Activated T-helper 2 cell treated with anti-CD3 and anti-CD28 coated beads, Interferon-gamma antibody, Interleukin-2, Interleukin-4, amounts not matched to agents 10 μg/mL and 5 μg/mL and 100 μg/mL, durations not matched to agents 14 hours and 24 hours and 36 hours (primary cell): ENCODE results near the gene ANXA2R. TPM values are rescaled to one million over a fixed set of nuclear protein-coding genes. Genes with fewer than 3 reads are reported as not detected.
"Not testable (repeated sequence)": the region's sequence is repeated elsewhere in the genome, so short reads cannot be mapped to it uniquely, and the experiment has no call there.

ENCODE experiments used
- DNase-seq: peaks from one replicate; pipeline ENCODE4 v3.0.0; 2021; ENCODE audit warnings: low spot score
- H3K27ac Mint-ChIP-seq: one replicate; pipeline ENCODE4 v1.8.0; 2021; ENCODE audit warnings: mixed read lengths
- H3K27me3 Mint-ChIP-seq: one replicate; pipeline ENCODE4 v1.8.0; 2021; ENCODE audit warnings: low read depth, mixed read lengths
- H3K36me3 Mint-ChIP-seq: one replicate; pipeline ENCODE4 v1.8.0; 2021; ENCODE audit warnings: low read depth, mixed read lengths
- H3K4me1 Mint-ChIP-seq: one replicate; pipeline ENCODE4 v1.8.0; 2021; ENCODE audit warnings: low read depth, mixed read lengths
- H3K4me3 Mint-ChIP-seq: one replicate; pipeline ENCODE4 v1.8.0; 2021; ENCODE audit warnings: low read depth, mild to moderate bottlenecking, moderate library complexity, mixed read lengths
- H3K9me3 Mint-ChIP-seq: one replicate; pipeline ENCODE4 v1.8.0; 2021; ENCODE audit warnings: mixed read lengths
- intact Hi-C: fragments of 100-400 bp; cut with micrococcal nuclease; formaldehyde crosslinking; loops from one replicate; pipeline ENCODE4 v1.15.1; 2023
- total RNA-seq: library from RNA; stranded (reverse); gene quantifications from 2 replicates; pipeline ENCODE4 v1.2.3, GENCODE V29; 2022

The ANXA2R gene
- total RNA-seq, 1 donor from 2014 or later, result 2.5 TPM

DNA sequence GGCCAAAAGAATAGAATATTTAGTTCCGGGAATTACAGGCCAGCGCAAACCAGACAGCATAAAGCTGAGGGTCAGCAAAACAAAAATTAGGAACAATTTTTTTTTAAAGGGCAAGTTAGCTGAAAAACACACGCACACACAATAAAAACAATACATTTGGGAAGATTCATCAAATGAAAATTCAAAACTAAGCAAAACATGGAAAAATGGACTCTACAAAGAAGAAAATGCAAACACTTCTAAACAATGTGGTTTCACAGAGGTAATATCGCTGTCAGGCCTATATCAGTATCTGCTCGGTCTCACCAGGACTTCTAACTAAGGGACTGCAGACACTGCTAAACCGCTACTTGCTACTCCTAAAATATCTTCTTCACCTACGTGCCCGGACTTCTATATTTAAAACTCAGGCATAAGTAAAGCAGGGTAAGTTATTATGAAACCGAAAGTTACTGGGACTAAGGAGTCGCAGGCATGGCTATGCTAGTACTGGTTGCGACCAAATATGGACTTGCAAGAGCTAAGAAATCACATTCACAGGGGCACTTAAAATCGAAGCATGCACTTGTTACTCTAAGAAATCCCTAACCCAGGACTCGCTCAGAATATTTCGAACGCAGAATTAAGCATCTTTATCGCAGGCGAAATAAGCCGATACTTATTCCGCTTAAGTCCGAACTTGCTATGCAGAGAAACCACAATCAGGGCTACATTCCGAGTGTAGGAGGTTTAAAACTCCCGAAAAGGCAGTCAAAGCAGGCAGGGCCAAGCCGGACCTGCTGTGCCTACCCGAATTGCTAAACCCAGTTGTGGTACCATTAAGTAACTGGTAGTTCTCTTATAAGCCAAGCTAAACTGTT, 2.3 kb downstream of the ANXA2R start:
- Mint-ChIP-seq H3K27ac (peak overlapping the region; percentile 82), H3K27me3 (no peaks in the 10 kb centered on the region), H3K36me3 (no peaks in the 10 kb centered on the region), H3K9me3 (no peaks in the 10 kb centered on the region), H3K4me3 (peak overlapping the region; percentile 80), H3K4me1 (peaks cover 42% of the 10 kb centered on the region)
- peak; percentile 45 for DNase-seq
- intact Hi-C loops, result loop anchor here (1.0 kb wide), 1 partner anchor 9 kb away; no protein-coding TSS in a partner anchor

DNA sequence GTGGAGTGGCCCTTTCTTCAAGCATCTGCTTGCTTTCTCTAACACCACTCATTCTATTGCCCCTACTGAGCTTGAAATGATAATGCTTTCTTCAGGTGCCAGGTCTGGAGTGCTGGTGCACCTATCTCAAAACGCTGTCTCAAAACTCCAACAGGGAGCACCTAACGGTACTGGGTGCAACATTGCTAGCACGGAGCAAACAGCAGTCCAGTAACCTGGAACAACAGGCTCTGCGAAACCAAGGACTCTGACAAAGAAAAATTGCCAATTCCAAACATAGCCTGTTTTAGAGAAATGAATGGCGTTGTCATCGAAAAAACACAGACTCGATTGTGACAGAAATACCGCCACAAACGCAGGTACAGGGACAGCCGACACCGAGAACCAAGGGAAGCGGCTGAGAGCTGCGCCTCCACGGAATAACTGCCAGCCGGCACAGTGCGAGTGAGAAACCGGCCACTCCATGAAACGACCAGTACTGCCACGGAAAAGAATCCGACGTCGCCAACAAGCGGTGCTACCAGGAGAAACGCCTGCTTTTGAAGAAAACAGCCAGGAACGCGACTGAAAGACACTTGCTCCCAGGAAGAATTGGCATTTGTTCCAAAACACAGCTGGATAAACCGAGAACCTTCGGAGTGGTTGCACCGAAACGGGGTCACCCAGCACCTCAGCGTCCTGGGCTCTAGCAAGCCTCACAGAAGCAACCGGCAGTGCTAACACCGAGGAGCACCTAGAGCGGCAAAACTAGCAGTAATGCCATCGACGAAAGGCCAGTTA, 3.1 kb downstream of the ANXA2R start:
- intact Hi-C loops, result loop anchor here (1.0 kb wide), 1 partner anchor 8 kb away; no protein-coding TSS in a partner anchor
- H3K9me3 Mint-ChIP-seq, result no peaks in the 10 kb centered on the region
- H3K36me3 Mint-ChIP-seq, result no peaks in the 10 kb centered on the region
- peaks cover 37% of the 10 kb centered on the region for H3K4me1 Mint-ChIP-seq
- no peaks in the 10 kb centered on the region for H3K27me3 Mint-ChIP-seq
- H3K4me3 Mint-ChIP-seq, result peak overlapping the region; percentile 80
- DNase-seq, result no peak
- H3K27ac Mint-ChIP-seq, result peak overlapping the region; percentile 82

DNA sequence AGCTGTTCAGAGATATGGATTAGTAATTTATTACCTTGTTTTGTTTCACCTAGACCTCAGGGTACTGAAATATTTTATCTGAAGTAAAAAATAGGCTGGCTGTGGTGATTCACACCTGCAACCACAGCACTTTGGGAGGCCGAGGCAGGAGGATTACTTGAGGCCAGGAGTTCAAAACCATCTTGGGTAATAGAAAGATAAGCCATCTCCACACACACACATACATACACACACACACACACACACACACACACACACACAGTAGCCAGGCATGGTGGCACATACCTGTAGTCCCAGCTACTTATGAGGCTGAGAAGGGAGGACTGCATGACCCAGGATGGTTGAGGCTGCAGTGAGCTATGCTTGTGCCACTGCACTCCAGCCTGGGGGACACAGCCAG, 3.7 kb downstream of the ANXA2R start:
- Mint-ChIP-seq H3K36me3 (no peaks in the 10 kb centered on the region), H3K4me1 (peaks cover 37% of the 10 kb centered on the region), H3K4me3 (peak overlapping the region; percentile 80), H3K27me3 (no peaks in the 10 kb centered on the region), H3K27ac (peak overlapping the region; percentile 82), H3K9me3 (no peaks in the 10 kb centered on the region)
- intact Hi-C loops, result no loop called here
- no peak for DNase-seq

DNA sequence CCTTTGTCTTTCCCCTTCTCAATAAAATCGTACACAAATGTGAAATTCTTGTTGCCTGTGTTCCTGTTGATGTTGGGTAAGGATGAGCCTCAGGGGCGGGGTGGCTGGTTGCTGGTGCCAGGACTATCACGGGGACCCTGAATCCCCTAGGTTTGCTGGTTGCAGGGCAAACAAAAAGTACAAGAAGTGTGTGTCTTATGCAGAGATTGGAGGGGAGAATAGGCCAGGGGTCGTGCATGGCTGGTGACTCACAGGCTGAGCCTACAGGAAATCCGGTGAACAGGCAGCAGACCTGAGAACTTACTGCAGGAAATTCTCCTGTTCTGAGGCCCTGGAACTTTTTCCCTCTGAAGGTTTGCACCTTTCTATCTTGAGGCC, 5.5 kb downstream of the ANXA2R start:
- Mint-ChIP-seq H3K4me1 (peaks cover 41% of the 10 kb centered on the region), H3K36me3 (no peaks in the 10 kb centered on the region), H3K27ac (no peak overlapping the region), H3K4me3 (no peak overlapping the region), H3K27me3 (no peaks in the 10 kb centered on the region), H3K9me3 (no peaks in the 10 kb centered on the region)
- intact Hi-C loops, result no loop called here
- DNase-seq, result no peak

DNA sequence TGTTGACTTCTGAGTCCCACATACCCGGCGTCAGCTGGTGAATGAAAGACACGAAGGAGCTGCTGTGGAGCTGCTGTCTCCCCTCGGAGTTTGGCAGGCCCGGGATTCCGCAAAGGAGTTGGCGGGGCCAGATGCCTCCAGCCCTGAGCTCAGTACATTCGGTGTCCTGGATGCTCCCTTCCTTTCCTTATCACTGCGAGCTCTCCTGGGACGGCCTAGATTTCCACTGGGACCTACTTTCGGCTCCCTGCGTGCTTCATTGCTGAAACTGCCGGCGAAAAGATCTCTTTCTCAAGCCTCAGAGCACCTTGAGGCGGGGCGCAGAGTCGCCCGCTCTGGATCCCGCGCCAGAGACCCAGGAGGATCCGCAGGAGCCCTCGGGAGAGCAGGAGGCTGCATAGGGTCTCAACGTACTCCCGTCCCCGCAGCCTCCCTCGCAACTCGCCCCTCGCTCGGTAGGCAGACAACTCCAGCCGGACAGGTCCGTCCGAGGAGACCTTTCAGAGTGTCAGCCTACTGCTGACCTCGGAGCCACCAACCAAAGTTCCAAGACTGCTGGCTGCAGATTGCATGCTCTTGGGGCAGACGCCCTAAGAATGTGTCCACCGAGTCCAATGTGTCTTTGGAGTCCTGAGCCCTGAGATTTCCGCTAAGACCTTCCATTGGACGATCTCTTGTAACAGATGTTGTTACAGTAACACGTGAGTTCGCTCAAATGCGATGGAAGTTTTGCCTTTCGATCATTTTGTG, 6.1 kb downstream of the ANXA2R start:
- H3K36me3 Mint-ChIP-seq, result no peaks in the 10 kb centered on the region
- no peaks in the 10 kb centered on the region for H3K27me3 Mint-ChIP-seq
- peaks cover 44% of the 10 kb centered on the region for H3K4me1 Mint-ChIP-seq
- no peak for DNase-seq
- no peak overlapping the region for H3K27ac Mint-ChIP-seq
- intact Hi-C loops, result no loop called here
- no peak overlapping the region for H3K4me3 Mint-ChIP-seq
- H3K9me3 Mint-ChIP-seq, result no peaks in the 10 kb centered on the region

DNA sequence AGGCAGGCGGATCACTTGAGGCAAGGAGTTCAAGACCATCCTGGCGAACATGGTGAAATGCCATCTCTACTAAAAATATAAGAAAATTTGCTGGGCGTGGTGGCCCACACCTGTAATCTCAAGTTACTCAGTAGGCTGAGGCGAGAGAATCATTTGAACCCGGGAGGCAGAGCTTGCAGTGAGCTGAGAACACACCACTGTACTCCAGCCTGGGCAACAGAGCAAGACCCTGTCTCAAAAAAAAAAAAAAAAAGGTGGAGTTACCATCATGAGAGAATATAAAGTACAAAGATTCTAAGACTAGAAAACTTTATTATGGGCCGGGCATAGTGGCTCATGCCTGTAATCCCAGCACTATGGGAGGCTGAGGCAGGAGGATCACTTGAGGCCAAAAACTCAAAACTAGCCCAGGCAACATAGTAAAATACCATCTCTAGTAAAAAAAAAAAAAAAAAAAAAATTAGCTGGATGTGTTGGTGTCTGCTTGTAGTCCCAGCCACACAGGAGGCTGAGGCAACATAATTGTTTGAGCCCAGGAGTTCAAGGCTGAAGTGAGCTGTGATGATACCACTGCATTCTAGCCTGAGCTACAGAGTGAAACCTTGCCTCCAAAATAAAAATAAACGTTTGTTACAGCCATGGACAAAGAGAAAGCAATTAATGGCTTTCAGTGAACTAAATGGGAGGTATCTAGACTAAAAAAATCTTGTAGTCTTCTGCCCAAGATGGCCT, 12.9 kb downstream of the ANXA2R start:
- Mint-ChIP-seq H3K4me1 (peaks cover 15% of the 10 kb centered on the region), H3K9me3 (no peaks in the 10 kb centered on the region), H3K4me3 (no peak overlapping the region), H3K36me3 (peaks cover 2% of the 10 kb centered on the region), H3K27ac (no peak overlapping the region), H3K27me3 (no peaks in the 10 kb centered on the region)
- intact Hi-C loops, result no loop called here
- no peak for DNase-seq

DNA sequence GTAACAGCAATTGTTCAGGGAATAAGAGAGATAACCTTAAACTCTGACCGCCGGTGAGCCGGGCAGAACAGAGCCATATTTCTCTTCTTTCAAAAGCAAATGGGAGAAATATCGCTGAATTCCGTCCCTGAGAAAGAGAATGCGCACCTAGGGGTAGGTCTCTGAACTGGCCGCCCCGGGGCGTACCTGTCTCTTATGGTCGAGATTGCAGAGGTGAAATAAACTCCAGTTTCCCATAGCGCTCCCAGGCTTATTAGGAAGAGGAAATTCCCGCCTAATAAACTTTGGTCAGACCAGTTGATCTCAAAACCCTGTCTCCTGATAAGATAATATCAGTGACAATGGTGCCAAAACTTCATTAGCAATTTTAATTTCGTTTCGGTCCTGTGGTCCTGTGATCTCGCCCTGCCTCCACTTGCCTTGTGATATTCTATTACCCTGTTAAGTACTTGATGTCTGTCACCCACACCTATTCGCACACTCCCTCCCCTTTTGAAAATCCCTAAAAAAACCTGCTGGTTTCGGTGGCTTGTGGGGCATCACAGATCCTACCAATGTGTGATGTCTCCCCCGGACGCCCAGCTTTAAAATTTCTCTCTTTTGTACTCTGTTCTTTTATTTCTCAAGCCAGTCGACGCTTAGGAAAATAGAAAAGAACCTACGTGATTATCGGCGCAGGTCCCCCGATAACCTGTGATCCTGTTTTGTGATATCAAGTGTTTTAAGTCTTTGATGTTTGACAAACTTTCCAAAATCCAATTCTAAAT, 14.8 kb downstream of the ANXA2R start:
- H3K4me3 Mint-ChIP-seq, H3K27ac Mint-ChIP-seq, H3K9me3 Mint-ChIP-seq, H3K36me3 Mint-ChIP-seq, intact Hi-C loops, H3K27me3 Mint-ChIP-seq, DNase-seq: not testable (repeated sequence)
- H3K4me1 Mint-ChIP-seq, result peaks cover 20% of the 10 kb centered on the region

DNA sequence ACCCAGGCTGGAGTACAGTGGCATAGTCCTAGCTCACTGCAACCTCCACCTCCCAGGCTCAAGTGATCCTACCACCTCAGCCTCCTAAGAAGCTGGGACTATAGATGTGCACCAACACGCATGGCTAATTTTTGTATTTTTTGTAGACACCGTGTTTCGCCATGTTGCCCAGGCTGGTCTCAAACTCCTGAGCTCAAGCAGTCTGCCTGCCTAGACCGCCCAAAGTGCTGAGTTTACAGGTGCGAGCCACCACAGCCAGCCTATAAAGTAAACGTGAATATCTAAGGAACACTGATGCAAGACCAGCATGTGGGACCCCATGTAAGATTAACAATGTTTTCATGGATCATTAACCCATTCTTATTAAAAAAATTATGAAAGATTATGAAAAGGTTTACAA, 15.9 kb downstream of the ANXA2R start:
- H3K27ac Mint-ChIP-seq, result no peak overlapping the region
- peaks cover 2% of the 10 kb centered on the region for H3K36me3 Mint-ChIP-seq
- DNase-seq, result no peak
- H3K27me3 Mint-ChIP-seq, result no peaks in the 10 kb centered on the region
- H3K9me3 Mint-ChIP-seq, result no peaks in the 10 kb centered on the region
- peaks cover 18% of the 10 kb centered on the region for H3K4me1 Mint-ChIP-seq
- H3K4me3 Mint-ChIP-seq, result no peak overlapping the region
- intact Hi-C loops, result no loop called here

DNA sequence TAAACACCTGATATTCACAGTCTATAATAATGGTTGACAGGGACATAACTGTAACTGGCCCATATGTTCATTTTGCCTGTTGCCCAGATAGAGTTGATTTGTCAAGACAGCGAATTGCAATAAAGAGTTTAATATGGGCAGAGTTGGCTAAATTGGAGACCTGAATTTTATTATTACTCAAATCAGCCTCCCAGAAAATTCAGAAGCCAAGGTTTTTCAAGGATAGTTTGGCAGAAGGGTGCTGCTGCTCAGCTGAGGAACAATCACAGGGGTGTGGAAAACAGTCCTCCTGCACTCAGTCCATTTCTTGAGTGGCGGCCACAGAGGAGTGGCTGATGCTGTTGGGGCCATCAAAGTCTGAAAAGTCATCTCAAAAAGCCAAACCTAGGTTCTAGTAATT, 19.0 kb downstream of the ANXA2R start:
- Mint-ChIP-seq H3K27me3 (no peaks in the 10 kb centered on the region), H3K4me1 (peaks cover 24% of the 10 kb centered on the region), H3K9me3 (no peaks in the 10 kb centered on the region), H3K36me3 (no peaks in the 10 kb centered on the region), H3K4me3 (peak overlapping the region; percentile 37), H3K27ac (peak overlapping the region; percentile 48)
- intact Hi-C loops, result loop anchor here (1.0 kb wide), 1 partner anchor 8 kb away; no protein-coding TSS in a partner anchor
- no peak for DNase-seq

DNA sequence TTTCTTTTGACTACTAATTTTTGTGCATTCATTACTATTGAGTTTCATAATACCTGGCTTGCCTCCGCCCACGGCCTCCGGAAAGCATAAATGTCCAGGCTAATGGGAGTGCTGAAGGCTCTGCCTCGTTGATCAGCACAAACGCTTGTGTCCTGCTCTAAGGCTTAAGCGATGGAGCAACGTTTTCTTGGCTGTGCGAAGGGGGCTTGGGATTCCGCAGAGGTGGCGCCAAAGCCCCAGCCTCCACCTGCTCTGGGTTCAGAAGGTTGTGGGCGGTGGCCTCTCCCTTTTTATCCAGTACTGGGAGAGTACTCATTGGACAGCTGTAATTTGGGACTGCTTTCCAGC, 19.7 kb downstream of the ANXA2R start:
- intact Hi-C loops, result loop anchor here (1.0 kb wide), 3 partner anchors 20 to 71 kb away; partner anchors contain the start of gene ANXA2R
- Mint-ChIP-seq H3K27ac (peak overlapping the region; percentile 99), H3K27me3 (no peaks in the 10 kb centered on the region), H3K9me3 (no peaks in the 10 kb centered on the region), H3K4me3 (peak overlapping the region; percentile 96), H3K36me3 (no peaks in the 10 kb centered on the region), H3K4me1 (peaks cover 32% of the 10 kb centered on the region)
- DNase-seq, result no peak

DNA sequence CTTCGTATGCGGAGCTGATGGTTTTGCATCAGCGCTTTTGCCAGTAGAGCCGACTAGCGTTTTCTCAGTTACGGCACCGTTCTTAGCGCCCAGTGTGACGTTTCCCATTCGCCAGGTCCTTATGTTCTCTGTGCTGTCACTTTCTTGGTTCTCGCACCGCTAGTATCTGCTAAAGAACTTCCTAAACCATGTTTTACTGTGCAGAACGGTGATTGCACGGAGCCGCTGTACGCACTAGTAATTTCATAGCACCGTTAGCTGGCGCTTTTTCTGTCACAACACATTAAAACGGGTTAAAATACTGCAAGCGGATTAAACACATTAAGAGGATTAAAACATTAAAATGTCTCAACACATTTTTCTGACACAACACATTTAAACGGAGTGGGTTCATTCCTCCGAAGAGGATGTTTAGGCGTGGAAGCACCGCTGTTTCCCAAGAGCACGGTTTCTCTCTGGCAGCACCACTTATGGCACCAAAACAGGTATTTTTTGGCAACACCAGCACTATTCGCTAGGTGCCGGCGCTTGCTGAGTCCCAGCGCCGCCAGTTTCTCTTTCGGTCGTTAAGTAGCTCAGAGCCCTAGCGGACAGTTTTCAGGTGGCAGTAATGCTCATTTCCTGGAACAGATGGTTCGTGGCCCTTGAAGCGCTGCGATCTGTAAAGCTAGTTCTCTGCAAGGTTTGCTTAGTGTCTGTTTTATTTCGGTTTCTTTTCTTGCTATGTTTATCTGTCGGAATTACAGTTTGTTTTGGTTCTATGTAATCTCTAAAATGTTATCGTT, 20.3 kb downstream of the ANXA2R start:
- peaks cover 2% of the 10 kb centered on the region for H3K36me3 Mint-ChIP-seq
- H3K9me3 Mint-ChIP-seq, result no peaks in the 10 kb centered on the region
- peaks cover 38% of the 10 kb centered on the region for H3K4me1 Mint-ChIP-seq
- peak overlapping the region; percentile 96 for H3K4me3 Mint-ChIP-seq
- intact Hi-C loops, result loop anchor here (1.0 to 10.0 kb wide), 6 partner anchors 20 to 1115 kb away; partner anchors contain the start of genes ANXA2R and RIMOC1
- H3K27me3 Mint-ChIP-seq, result no peaks in the 10 kb centered on the region
- DNase-seq, result peak; percentile 84
- H3K27ac Mint-ChIP-seq, result peak overlapping the region; percentile 99
